Endothelial cell of umbilical vein (primary cell): ENCODE data around the gene LMO7. TPM values are rescaled to one million over a fixed set of nuclear protein-coding genes. Genes with fewer than 3 reads are reported as not detected.

Experiments used
- BruUV-seq: library from RNA; stranded (reverse); fragments of 400-500 nt; replicated peaks from 2 replicates; lab custom pipeline; 2021; lab: Mats Ljungman, UMichigan
- CTCF ChIA-PET: fragments of 300-600, 350-600 bp; sonication (Branson Sonifier 250); formaldehyde crosslinking; loops from one replicate; lab custom pipeline; 2021; ENCODE audit warnings: antibody characterized with exemption, inconsistent platforms; lab: Charles Lee
- POLR2A ChIA-PET: fragments of 300-600, 350-600 bp; sonication (Branson Sonifier 250); formaldehyde crosslinking; loops from one replicate; lab custom pipeline; 2021; ENCODE audit warnings: antibody characterized with exemption, inconsistent platforms; lab: Charles Lee
- DNase-seq: peaks from one replicate; pipeline ENCODE4 v3.0.0-alpha.2; 2011; ENCODE audit warnings: low read depth, low spot score
- FAIRE-seq: peaks from 2 replicates; lab custom pipeline; 2011; peaks lifted over from hg19 to GRCh38; lab: Jason Lieb, UNC
- H2AFZ ChIP-seq: 2 replicates; pipeline ENCODE4 v1.6.0; 2012; ENCODE audit warnings: low read depth, low read length, control low read depth, inconsistent platforms
- H3K27ac ChIP-seq: 2 replicates; pipeline ENCODE4 v1.5.1; 2011; ENCODE audit warnings: low read depth, mild to moderate bottlenecking, control low read depth, low read length, moderate library complexity; ENCODE audit not compliant: insufficient read depth
- H3K27me3 ChIP-seq, 2 experiments: 2 replicates each; pipeline versions ENCODE4 v1.6.0 to v1.6.1; 2011; ENCODE audit warnings: low read length in 2 of 2, mixed read lengths in 1 of 2; ENCODE audit not compliant: control insufficient read depth in 2 of 2, insufficient read depth in 2 of 2
- H3K36me3 ChIP-seq, 2 experiments: 2 replicates in 1 of 2; 3 replicates in 1 of 2; pipeline ENCODE4 v1.5.1; 2011; ENCODE audit warnings: low read length in 2 of 2, mild to moderate bottlenecking in 1 of 2, moderate library complexity in 1 of 2; ENCODE audit not compliant: control insufficient read depth in 2 of 2, insufficient read depth in 2 of 2; ENCODE audit errors: extremely low read depth in 1 of 2
- H3K4me1 ChIP-seq: 3 replicates; pipeline ENCODE4 v1.5.1; 2011; ENCODE audit warnings: mild to moderate bottlenecking, low read length; ENCODE audit not compliant: control insufficient read depth, insufficient read depth; ENCODE audit errors: extremely low read depth
- H3K4me2 ChIP-seq: 2 replicates; pipeline ENCODE4 v1.6.1; 2011; ENCODE audit warnings: low read length, control low read depth, mixed read lengths; ENCODE audit not compliant: insufficient read depth
- H3K4me3 ChIP-seq, 3 experiments: fragments of 200-600 bp in 1 of 3; sonication (generic), shearing (Covaris generic) in 1 of 3; replicated peaks in 1 of 3; 2 replicates each; pipeline ENCODE4 v1.5.1; 2011 to 2016; ENCODE audit warnings: control low read depth in 3 of 3, low read length in 3 of 3, mild to moderate bottlenecking in 2 of 3, inconsistent platforms in 1 of 3, low read depth in 1 of 3, moderate library complexity in 1 of 3; ENCODE audit not compliant: insufficient read depth in 1 of 3
- H3K79me2 ChIP-seq: 2 replicates; pipeline ENCODE4 v1.6.0; 2012; ENCODE audit warnings: low read length, inconsistent platforms; ENCODE audit not compliant: control insufficient read depth, insufficient read depth
- H3K9ac ChIP-seq: replicated peaks from 2 replicates; pipeline ENCODE3; 2011; ENCODE audit warnings: low read length, control low read depth; ENCODE audit not compliant: insufficient read depth; ENCODE audit errors: extremely low read depth
- H3K9me1 ChIP-seq: replicated peaks from 3 replicates; pipeline ENCODE4 v1.6.0; 2011; ENCODE audit warnings: mild to moderate bottlenecking, low read length; ENCODE audit not compliant: control insufficient read depth, insufficient read depth; ENCODE audit errors: extremely low read depth
- H3K9me3 ChIP-seq: replicated peaks from 2 replicates; pipeline ENCODE4 v1.5.1; 2012; ENCODE audit warnings: low read length, inconsistent platforms; ENCODE audit not compliant: control insufficient read depth, insufficient read depth
- H4K20me1 ChIP-seq: replicated peaks from 2 replicates; pipeline ENCODE3; 2011; ENCODE audit warnings: mild to moderate bottlenecking, low read length; ENCODE audit not compliant: control insufficient read depth, insufficient read depth; ENCODE audit errors: extremely low read depth
- CTCF ChIP-seq, 2 donors: IDR thresholded peaks; 1 replicate in 1 of 2; 2 replicates in 1 of 2; pipeline ENCODE4 v1.5.1; 2011; ENCODE audit warnings: low read length in 2 of 2, mild to moderate bottlenecking in 2 of 2, moderate library complexity in 2 of 2, control low read depth in 1 of 2, inconsistent platforms in 1 of 2, low read depth in 1 of 2; ENCODE audit not compliant: insufficient read depth in 1 of 2; ENCODE audit errors: extremely low read depth in 1 of 2
- EZH2 ChIP-seq: IDR thresholded peaks from 2 replicates; pipeline ENCODE4 v1.6.1; 2012; ENCODE audit warnings: borderline replicate concordance, low read depth, mild to moderate bottlenecking, moderate library complexity, low read length, inconsistent platforms; ENCODE audit not compliant: severe bottlenecking
- FOS ChIP-seq: IDR thresholded peaks from 2 replicates; pipeline ENCODE4 v1.6.1; 2011; ENCODE audit warnings: mild to moderate bottlenecking, low read length, moderate library complexity, borderline replicate concordance; ENCODE audit not compliant: insufficient read depth
- JUN ChIP-seq: IDR thresholded peaks from 2 replicates; pipeline ENCODE4 v1.6.1; 2011; ENCODE audit warnings: borderline replicate concordance, low read depth; ENCODE audit not compliant: insufficient read length, insufficient read depth
- MAX ChIP-seq: IDR thresholded peaks from 2 replicates; pipeline ENCODE4 v1.6.1; 2011; ENCODE audit not compliant: insufficient read depth, insufficient read length
- POLR2A ChIP-seq: IDR thresholded peaks from 2 replicates; pipeline ENCODE4 v1.6.1; 2012; ENCODE audit warnings: low read depth, mild to moderate bottlenecking, control low read depth, low read length
- dilution Hi-C: fragments of 300-500 bp; cut with MboI; formaldehyde crosslinking; loops from one replicate; pipeline ENCODE4 v1.15.0; 2019; ENCODE audit warnings: low sequenced_read_pairs; ENCODE audit not compliant: extremely low pct_ligation_motif_present
- intact Hi-C: fragments of 100-400 bp; cut with micrococcal nuclease; formaldehyde crosslinking; loops from one replicate; pipeline ENCODE4 v1.10.0; 2022
- polyA plus RNA-seq, 4 experiments: library from polyadenylated mRNA; depleted of rRNA in 3 of 4; stranded (reverse) in 3 of 4; unstranded in 1 of 4; fragments of >200 nt; gene quantifications; 2 replicates each; pipeline versions ENCODE4 v1.2.1 to v1.2.3, GENCODE V29; 2011 to 2012; ENCODE audit warnings: missing spikeins in 1 of 4
- total RNA-seq: library from RNA; stranded (reverse); gene quantifications from 2 replicates; pipeline ENCODE4 v1.2.3, GENCODE V29; 2021

The LMO7 gene
- total and polyA plus RNA-seq, 2 donors (not counting 3 experiments of a cell fraction or from before 2014, with no cell fraction given): 10.5 to 21.1 TPM

DNA sequence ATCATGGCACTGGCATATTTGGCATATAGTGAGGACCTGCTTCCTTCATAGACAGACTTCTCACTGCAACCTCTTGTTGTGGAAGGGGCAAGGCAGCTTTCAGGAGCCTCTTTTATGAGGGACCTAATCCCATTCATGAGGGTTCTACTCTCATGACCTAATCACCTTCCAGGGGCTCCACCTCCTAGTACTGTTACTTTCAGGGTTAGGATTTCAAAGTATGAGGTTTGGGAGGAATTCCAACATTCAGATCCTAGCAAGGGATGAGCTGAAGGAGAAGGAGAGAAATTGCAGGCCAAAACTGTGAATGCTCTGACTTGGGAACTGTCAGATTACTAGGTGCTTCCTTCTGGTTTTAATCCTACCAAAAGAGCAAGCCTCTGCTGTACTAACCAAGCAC is 87.8 kb downstream of the LMO7 start:
- Histone ChIP-seq H3K79me2 (no peaks in the 10 kb centered on the region), H3K9me3 (no peaks in the 10 kb centered on the region), H3K4me1 (peaks cover 17% of the 10 kb centered on the region), H3K4me3 (no peak overlapping the region), H3K4me2 (no peak overlapping the region), H4K20me1 (no peaks in the 10 kb centered on the region), H2AFZ (no peak overlapping the region), H3K36me3 (no peaks in the 10 kb centered on the region), H3K27me3 (no peaks in the 10 kb centered on the region), H3K9me1 (no peaks in the 10 kb centered on the region), H3K27ac (no peak overlapping the region), H3K9ac (no peak overlapping the region)
- DNase-seq (no peak), FAIRE-seq (no peak)
- intact Hi-C loops: loop anchor here (2.0 kb wide), 1 partner anchor 37 kb away; no protein-coding TSS in a partner anchor
- CTCF ChIA-PET: interaction anchor here (0.9 to 2.8 kb wide), 3 partner anchors 12 to 37 kb away, joined by 3 to 9 read pairs (median 4); no protein-coding TSS in a partner anchor
- TF ChIP-seq EZH2 (no peak), MAX (no peak), FOS (no peak), JUN (no peak), POLR2A (no peak), CTCF (IDR thresholded peaks at IDR 0.05; ENCODE audit: extremely low read depth in 1 of 2, insufficient read depth in 1 of 2, low read depth in 1 of 2, low read length in 2 of 2) (no peak)
- dilution Hi-C loops: no loop called here
- POLR2A ChIA-PET: no interaction called here
- no TSS peak for BruUV-seq
